ENCODE measurements around the gene ZBTB20. TPM values are rescaled to one million over a fixed set of nuclear protein-coding genes. Genes with fewer than 3 reads are reported as not detected.
A peak's percentile ranks its signal among the peaks of the same experiment; 100 is the strongest.

ZBTB20 gene
- total and polyA plus RNA-seq, 2 donors (not counting 1 experiment from before 2014, with no cell fraction given) = 4.0 to 123 TPM

DNA sequence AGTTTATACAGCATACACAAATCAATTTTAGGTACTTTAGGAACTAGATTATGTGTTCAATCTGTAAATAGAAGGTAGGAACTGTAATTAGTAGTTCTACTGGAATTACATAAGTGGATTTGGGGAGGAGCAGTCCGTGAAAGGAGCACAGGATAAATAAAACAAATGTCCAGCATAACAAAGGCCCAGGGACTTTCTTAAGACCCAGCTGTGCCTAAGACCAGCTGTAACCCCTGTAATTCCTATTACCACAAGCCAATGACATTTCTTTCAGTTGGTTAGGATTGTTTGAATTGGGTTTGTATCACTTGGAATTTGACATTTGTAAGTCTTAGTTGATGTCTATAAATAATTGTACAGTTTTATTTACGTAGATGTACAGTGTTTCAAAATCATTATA is 4.8 kb upstream of the ZBTB20 start:
- POLR2A ChIA-PET = no interaction called here
- no CpG with 5 or more reads among the region's 2 CpGs for WGBS (ENCODE audit: insufficient coverage)
- no peak overlapping the region for H3K4me3 Mint-ChIP-seq
- Histone ChIP-seq H3K9me3 (ENCODE audit: control extremely low read depth in 1 of 3, control insufficient read depth in 2 of 3, insufficient read depth in 1 of 3, low read length in 2 of 3) (peaks cover 0 to 4% (median 0%) of the 10 kb centered on the region in 3 donors), H3K4me3 (ENCODE audit: control extremely low read depth in 1 of 5, extremely low read depth in 1 of 5, insufficient read depth in 1 of 5, low read depth in 2 of 5, low read length in 4 of 5) (no peak overlapping the region), H3K36me3 (replicated peaks in 1 of 2; ENCODE audit: control extremely low read depth in 1 of 2, control insufficient read depth in 1 of 2, extremely low read depth in 1 of 2, insufficient read depth in 2 of 2, low read length in 1 of 2) (no peaks in the 10 kb centered on the region), H4K20me1 (ENCODE audit: control insufficient read depth, insufficient read depth, low read length, poor library complexity, severe bottlenecking) (no peaks in the 10 kb centered on the region), H3K9ac (ENCODE audit: low read length) (no peak overlapping the region), H3K79me2 (ENCODE audit: control insufficient read depth, insufficient read depth, low read length) (peaks cover 7% of the 10 kb centered on the region), H3K27me3 (replicated peaks in 1 of 4; ENCODE audit: control extremely low read depth in 1 of 4, control insufficient read depth in 3 of 4, insufficient read depth in 4 of 4, low read length in 3 of 4) (no peaks in the 10 kb centered on the region), H3K27ac (ENCODE audit: low read length in 2 of 2) (no peak overlapping the region), H3K4me2 (replicated peaks; ENCODE audit: low read depth, low read length, poor library complexity, severe bottlenecking) (no peak overlapping the region), H3K4me1 (ENCODE audit: control insufficient read depth in 2 of 2, insufficient read depth in 2 of 2, low read length in 2 of 2) (peaks cover 6 to 12% of the 10 kb centered on the region in 2 donors), H2AFZ (ENCODE audit: insufficient read depth, low read depth, low read length, poor library complexity, severe bottlenecking) (no peak overlapping the region)
- CTCF ChIA-PET = no interaction called here
- no peak overlapping the region for H3K27ac Mint-ChIP-seq
- no peaks in the 10 kb centered on the region for H3K9me3 Mint-ChIP-seq (ENCODE audit: insufficient read depth)
- DNase-seq = no peak
- no peak for ATAC-seq (ENCODE audit: low read depth)
- intact Hi-C loops (cut with micrococcal nuclease) = no loop called here
- H3K4me1 Mint-ChIP-seq = peaks cover 7% of the 10 kb centered on the region
- no peaks in the 10 kb centered on the region for H3K27me3 Mint-ChIP-seq
- no peak for TF ChIP-seq EZH2 (IDR thresholded peaks at IDR 0.05; ENCODE audit: borderline replicate concordance, insufficient read depth, low read depth, low read length, poor library complexity, severe bottlenecking)
- TF ChIP-seq, protein P1, sequence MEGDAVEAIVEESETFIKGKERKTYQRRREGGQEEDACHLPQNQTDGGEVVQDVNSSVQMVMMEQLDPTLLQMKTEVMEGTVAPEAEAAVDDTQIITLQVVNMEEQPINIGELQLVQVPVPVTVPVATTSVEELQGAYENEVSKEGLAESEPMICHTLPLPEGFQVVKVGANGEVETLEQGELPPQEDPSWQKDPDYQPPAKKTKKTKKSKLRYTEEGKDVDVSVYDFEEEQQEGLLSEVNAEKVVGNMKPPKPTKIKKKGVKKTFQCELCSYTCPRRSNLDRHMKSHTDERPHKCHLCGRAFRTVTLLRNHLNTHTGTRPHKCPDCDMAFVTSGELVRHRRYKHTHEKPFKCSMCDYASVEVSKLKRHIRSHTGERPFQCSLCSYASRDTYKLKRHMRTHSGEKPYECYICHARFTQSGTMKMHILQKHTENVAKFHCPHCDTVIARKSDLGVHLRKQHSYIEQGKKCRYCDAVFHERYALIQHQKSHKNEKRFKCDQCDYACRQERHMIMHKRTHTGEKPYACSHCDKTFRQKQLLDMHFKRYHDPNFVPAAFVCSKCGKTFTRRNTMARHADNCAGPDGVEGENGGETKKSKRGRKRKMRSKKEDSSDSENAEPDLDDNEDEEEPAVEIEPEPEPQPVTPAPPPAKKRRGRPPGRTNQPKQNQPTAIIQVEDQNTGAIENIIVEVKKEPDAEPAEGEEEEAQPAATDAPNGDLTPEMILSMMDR (IDR thresholded peaks at IDR 0.05) = no peak

DNA sequence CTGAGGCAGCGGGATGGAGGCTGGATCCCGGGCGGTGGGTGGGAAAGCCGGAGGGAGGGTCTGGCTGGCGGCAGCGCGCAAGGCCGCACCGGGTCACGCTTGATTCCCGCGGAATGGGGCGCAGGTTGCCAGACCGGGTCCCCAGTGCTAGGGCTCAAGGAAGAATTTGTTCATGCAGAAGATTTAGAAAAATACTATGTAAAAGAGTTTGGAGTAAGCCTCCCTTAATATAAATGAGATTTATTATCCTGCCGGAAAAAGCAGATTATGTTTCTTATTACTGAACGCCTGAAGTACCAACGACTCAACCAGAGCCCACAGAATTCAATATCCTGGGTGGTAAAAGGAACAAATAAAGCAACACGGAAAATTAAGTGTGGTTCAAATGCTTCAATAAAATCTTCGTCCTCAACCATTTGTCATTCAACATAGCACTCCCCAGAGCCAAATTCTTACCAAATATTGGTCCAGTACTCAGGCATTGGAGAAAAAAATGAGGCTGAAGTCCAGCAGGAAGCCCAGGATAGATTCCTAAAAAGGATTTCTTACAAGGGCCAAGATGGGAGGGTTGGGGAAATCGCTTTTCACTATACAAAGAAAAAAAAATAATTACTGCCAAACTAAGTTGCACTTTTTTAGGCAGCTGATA is 1.2 kb upstream of the ZBTB20 start:
- no peak for DNase-seq
- H3K4me2 ChIP-seq (replicated peaks; ENCODE audit: low read depth, low read length, poor library complexity, severe bottlenecking) = peak overlapping the region; percentile 73
- peaks cover 0 to 2% of the 10 kb centered on the region in 2 experiments for H3K36me3 ChIP-seq (replicated peaks in 1 of 2; ENCODE audit: control extremely low read depth in 1 of 2, control insufficient read depth in 1 of 2, extremely low read depth in 1 of 2, insufficient read depth in 2 of 2, low read length in 1 of 2)
- intact Hi-C loops (cut with micrococcal nuclease) = loop anchor here (5.0 to 10.0 kb wide), 3 partner anchors 856 to 1313 kb away; partner anchors contain the start of genes CCDC191, GRAMD1C, QTRT2 and TIGIT
- H3K9me3 ChIP-seq (ENCODE audit: control extremely low read depth in 1 of 3, control insufficient read depth in 2 of 3, insufficient read depth in 1 of 3, low read length in 2 of 3) = peaks cover 0 to 4% (median 0%) of the 10 kb centered on the region in 3 donors
- peak overlapping the region; percentile 82 to 96 (median 86) for H3K4me3 ChIP-seq (ENCODE audit: control extremely low read depth in 1 of 5, extremely low read depth in 1 of 5, insufficient read depth in 1 of 5, low read depth in 2 of 5, low read length in 4 of 5)
- no peaks in the 10 kb centered on the region for H4K20me1 ChIP-seq (ENCODE audit: control insufficient read depth, insufficient read depth, low read length, poor library complexity, severe bottlenecking)
- 0% methylated on average over 10 of the region's 20 CpGs for WGBS (ENCODE audit: insufficient coverage)
- peaks cover 11 to 20% of the 10 kb centered on the region in 2 donors for H3K4me1 ChIP-seq (ENCODE audit: control insufficient read depth in 2 of 2, insufficient read depth in 2 of 2, low read length in 2 of 2)
- peak overlapping the region; percentile 90 for H3K4me3 Mint-ChIP-seq
- H3K4me1 Mint-ChIP-seq = peaks cover 27% of the 10 kb centered on the region
- H3K27me3 ChIP-seq (replicated peaks in 1 of 4; ENCODE audit: control extremely low read depth in 1 of 4, control insufficient read depth in 3 of 4, insufficient read depth in 4 of 4, low read length in 3 of 4) = no peaks in the 10 kb centered on the region
- peaks cover 38% of the 10 kb centered on the region for H3K79me2 ChIP-seq (ENCODE audit: control insufficient read depth, insufficient read depth, low read length)
- H3K27ac Mint-ChIP-seq = peak overlapping the region; percentile 97
- no peak for ATAC-seq (ENCODE audit: low read depth)
- TF ChIP-seq, protein P1 (IDR thresholded peaks at IDR 0.05) = no peak
- TF ChIP-seq EZH2 (IDR thresholded peaks at IDR 0.05; ENCODE audit: borderline replicate concordance, insufficient read depth, low read depth, low read length, poor library complexity, severe bottlenecking) = no peak
- ChIA-PET POLR2A (interaction anchor here (1.2 to 1.9 kb wide), 3 partner anchors 16 to 636 kb away, joined by 3 to 10 read pairs (median 4); no protein-coding TSS in a partner anchor), CTCF (interaction anchor here (0.9 kb wide), 1 partner anchor 545 kb away, joined by 3 read pairs; no protein-coding TSS in a partner anchor)
- no peaks in the 10 kb centered on the region for H3K27me3 Mint-ChIP-seq
- H2AFZ ChIP-seq (ENCODE audit: insufficient read depth, low read depth, low read length, poor library complexity, severe bottlenecking) = peak overlapping the region; percentile 67
- peak overlapping the region; percentile 97 to 99 for H3K27ac ChIP-seq (ENCODE audit: low read length in 2 of 2)
- peak overlapping the region; percentile 89 for H3K9ac ChIP-seq (ENCODE audit: low read length)
- H3K9me3 Mint-ChIP-seq (ENCODE audit: insufficient read depth) = no peaks in the 10 kb centered on the region

Measured in B cell (primary cell).